ENCODE data around the gene TTPAL.

Gene TTPAL, protein sequence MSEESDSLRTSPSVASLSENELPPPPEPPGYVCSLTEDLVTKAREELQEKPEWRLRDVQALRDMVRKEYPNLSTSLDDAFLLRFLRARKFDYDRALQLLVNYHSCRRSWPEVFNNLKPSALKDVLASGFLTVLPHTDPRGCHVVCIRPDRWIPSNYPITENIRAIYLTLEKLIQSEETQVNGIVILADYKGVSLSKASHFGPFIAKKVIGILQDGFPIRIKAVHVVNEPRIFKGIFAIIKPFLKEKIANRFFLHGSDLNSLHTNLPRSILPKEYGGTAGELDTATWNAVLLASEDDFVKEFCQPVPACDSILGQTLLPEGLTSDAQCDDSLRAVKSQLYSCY

GRCh38 chr20:44475694-44476560, at the start of gene TTPAL:
Gene TTPAL, plus strand, starts transcription at chr20:44475874. Its CDS starts 4,126 bp downstream, at chr20:44480000.
- peak; percentile 88 to 90 for DNase-seq (ENCODE audit: low read depth in 2 of 2)

- DNase-seq (ENCODE audit: low read depth in 2 of 2), result no peak
Measured at GRCh38 chr20:44425923-44426322, 49.8 kb upstream of the TTPAL start.

- DNase-seq (ENCODE audit: low read depth in 2 of 2), result no peak
Measured at GRCh38 chr20:44426879-44427790, 48.5 kb upstream of the TTPAL start.

DNA sequence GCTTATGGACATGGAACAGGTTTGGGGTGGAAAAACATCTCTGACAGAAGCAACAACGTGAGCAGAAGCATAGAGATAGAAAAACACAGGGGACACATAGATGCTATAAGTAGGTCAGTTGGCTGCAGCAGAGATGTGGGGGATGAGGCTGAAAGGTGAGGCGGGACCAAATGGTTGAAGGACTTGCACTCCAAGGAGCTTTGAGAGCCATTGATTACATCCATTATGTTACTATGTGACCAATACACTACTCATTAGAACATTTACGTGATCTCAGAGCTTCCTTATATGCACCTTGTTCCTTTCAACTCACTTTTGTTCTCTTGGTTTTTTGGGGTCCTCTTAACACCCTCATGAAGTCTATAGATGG, 47.9 kb upstream of the TTPAL start:
- no peak for DNase-seq (ENCODE audit: low read depth in 2 of 2)

DNA sequence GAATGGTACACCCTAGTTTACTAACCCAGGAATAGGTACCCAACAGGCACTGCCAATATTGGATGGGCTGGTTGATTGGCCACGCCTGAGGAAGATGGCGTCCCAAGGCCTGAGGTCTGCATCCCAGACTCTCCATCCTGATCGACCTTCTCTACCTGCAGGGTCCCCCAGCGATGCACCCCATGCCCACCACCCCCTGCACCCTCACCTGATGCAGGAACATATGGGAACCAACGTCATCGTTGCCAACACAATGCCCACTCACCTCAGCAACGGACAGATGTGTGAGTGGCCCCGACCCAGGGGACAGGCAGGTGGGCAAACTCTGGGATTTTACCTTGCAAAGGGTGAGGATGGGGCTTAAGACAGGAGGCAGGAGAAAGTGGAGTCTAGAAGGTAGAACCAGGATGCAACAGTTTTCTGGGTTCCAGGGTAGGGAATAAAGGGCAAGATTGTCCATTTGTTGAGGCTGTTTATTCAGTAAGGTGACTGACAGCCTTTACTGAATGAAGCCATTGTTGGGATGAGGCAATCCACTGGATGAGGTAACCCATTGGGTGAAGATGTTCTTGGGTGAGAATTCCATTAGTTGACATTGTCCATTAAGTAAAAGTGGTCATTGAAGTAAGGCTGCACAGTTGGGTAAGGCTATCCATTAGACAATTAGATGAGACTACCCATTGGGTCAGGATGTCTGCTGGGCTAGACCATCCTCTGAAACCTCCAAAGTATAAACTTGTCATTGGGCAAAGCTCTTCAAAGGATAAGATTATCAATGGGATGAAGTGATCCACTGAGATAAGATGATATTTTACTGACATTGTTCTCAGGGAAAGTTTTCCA, 47.3 kb upstream of the TTPAL start:
- DNase-seq (ENCODE audit: low read depth in 2 of 2), result no peak

GRCh38 chr20:44429017-44429339, 46.7 kb upstream of the TTPAL start:
- no peak for DNase-seq (ENCODE audit: low read depth in 2 of 2)

DNA sequence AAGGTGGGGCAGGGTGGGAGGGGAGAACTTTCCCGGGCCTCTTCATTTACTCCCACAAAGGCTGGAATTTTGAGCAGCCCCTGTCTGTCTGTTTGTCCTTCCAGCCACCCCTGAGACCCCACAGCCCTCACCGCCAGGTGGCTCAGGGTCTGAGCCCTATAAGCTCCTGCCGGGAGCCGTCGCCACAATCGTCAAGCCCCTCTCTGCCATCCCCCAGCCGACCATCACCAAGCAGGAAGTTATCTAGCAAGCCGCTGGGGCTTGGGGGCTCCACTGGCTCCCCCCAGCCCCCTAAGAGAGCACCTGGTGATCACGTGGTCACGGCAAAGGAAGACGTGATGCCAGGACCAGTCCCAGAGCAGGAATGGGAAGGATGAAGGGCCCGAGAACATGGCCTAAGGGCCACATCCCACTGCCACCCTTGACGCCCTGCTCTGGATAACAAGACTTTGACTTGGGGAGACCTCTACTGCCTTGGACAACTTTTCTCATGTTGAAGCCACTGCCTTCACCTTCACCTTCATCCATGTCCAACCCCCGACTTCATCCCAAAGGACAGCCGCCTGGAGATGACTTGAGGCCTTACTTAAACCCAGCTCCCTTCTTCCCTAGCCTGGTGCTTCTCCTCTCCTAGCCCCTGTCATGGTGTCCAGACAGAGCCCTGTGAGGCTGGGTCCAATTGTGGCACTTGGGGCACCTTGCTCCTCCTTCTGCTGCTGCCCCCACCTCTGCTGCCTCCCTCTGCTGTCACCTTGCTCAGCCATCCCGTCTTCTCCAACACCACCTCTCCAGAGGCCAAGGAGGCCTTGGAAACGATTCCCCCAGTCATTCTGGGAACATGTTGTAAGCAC, 46.0 kb upstream of the TTPAL start:
- no peak for DNase-seq (ENCODE audit: low read depth in 2 of 2)

DNA sequence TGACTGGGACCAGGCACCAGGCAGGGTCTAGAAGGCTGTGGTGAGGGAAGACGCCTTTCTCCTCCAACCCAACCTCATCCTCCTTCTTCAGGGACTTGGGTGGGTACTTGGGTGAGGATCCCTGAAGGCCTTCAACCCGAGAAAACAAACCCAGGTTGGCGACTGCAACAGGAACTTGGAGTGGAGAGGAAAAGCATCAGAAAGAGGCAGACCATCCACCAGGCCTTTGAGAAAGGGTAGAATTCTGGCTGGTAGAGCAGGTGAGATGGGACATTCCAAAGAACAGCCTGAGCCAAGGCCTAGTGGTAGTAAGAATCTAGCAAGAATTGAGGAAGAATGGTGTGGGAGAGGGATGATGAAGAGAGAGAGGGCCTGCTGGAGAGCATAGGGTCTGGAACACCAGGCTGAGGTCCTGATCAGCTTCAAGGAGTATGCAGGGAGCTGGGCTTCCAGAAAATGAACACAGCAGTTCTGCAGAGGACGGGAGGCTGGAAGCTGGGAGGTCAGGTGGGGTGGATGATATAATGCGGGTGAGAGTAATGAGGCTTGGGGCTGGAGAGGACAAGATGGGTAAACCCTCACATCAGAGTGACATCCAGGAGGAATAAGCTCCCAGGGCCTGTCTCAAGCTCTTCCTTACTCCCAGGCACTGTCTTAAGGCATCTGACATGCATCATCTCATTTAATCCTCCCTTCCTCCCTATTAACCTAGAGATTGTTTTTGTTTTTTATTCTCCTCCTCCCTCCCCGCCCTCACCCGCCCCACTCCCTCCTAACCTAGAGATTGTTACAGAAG, 45.2 kb upstream of the TTPAL start:
- DNase-seq (ENCODE audit: low read depth in 2 of 2), result no peak

DNA sequence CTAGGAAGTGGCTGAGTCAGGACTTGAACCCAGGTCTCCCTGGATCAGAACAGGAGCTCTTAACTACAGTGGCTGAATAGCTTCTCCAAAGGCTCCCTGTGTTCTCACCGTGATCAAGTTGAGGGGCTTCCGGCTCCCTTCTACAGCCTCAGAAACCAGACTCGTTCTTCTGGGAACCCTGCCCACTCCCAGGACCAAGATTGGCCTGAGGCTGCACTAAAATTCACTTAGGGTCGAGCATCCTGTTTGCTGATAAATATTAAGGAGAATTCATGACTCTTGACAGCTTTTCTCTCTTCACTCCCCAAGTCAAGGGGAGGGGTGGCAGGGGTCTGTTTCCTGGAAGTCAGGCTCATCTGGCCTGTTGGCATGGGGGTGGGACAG, 44.6 kb upstream of the TTPAL start:
- DNase-seq (ENCODE audit: low read depth in 2 of 2), result no peak

- no peak for DNase-seq (ENCODE audit: low read depth in 2 of 2)
Measured at GRCh38 chr20:44431502-44432234, 44.0 kb upstream of the TTPAL start.

- no peak for DNase-seq (ENCODE audit: low read depth in 2 of 2)
Measured at GRCh38 chr20:44432618-44433577, 42.8 kb upstream of the TTPAL start.

DNA sequence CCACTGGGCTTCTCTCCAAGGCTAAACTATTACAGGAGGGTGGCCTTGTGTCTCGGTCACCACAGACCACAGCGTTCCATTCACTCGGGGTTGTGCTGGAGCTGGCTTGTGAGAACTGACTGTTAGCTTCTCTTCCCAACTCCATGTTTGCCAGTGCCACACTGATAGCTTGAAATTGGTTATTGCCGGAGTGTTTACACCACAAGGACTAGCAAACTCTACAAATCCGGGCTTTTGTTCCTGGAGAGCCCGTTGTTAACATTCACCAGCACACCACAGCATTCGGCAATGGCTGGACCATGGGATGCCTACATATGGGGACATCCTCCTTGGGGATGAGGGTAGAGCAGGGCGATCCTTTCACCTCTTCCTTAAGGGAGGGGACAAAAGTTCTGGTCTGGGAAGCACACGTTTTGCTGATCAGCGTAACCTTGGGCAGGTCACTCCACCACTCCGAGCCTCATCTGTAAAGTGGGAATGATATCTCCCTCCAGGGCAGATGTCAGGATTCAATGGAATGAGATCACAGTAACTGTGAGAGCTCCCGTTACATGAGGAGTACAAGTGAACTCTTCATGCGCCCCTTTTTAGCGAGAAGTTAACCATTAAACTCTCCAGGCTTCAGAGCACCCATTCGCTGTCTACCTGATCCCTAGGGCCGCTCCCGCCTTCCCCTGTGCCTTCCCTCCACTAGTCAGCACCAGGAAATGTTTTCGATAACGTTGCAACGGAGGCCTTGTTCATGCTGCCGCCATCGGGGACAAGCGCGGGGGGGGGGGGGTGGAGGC, 41.7 kb upstream of the TTPAL start:
- DNase-seq (ENCODE audit: low read depth in 2 of 2), result no peak

DNA sequence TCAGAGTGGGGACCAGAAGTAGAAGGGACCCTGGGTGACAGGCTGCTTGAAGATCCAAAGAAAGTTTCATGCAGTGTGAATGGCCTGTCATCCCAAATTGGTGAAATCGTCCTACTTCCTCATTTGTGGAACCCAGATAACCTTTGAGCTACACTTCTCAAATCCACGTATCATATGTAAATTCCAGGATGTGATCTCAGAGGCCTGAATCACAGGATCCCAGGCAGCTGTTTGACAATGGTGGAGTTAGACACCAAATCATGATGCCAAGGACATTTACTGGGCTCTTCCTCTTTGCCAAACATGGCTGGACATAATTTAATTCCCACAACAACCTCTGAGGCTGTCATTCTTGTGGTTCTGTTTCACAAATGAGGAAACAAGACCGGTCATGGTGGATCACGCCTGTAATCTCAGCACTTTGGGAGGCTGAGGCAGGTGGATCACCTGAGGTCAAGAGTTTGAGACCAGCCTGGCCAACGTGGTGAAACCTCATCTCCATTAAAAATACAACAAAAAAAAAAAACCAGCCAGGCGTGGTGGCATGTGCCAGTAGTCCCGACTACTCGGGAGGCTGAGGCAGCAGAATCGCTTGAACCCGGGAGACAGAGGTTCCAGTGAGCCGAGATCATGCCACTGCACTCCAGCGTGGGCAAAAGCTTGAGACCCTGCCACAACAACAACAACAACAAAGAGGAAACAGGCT, 39.9 kb upstream of the TTPAL start:
- DNase-seq (ENCODE audit: low read depth in 2 of 2), result no peak

DNA sequence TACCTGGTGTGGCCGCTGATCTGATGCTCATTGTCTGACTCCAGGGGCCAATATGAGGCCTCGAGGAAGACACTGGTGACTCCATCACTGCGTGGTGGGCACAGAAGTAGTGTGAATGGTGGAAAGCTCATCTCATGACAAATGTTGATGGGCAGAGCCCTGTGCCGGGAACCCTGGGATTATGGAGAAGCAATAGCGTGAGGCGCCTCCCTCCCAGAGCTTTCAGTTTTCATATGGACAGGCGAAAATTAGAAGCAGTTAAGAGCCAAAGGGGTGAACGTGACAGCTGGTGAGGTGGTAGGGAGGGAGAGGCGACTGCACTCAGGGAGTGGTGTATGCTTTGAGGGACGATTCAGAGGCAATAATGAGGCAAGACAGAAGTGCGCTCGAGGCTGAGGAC, 39.3 kb upstream of the TTPAL start:
- no peak for DNase-seq (ENCODE audit: low read depth in 2 of 2)

GRCh38 chr20:44437497-44437896, 38.2 kb upstream of the TTPAL start:
- no peak for DNase-seq (ENCODE audit: low read depth in 2 of 2)

DNA sequence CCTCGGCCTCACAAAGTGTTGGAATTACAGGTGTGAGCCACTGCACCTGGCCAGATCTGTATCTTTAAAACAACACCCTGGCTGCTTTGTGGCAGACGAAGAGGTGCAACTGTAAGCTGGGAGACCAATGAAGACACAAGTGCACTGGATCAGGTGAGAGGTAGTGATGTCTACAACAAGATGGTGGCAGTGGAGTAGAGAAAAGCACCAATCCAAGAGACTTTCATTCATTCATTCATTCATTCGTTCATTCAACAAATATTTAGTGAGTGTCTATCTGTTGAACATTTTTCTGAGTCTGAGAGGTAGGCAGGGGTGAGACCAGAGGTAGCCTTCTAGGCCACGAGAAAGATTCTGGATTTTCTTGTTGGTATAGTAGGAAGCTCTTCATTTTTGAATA, 36.9 kb upstream of the TTPAL start:
- no peak for DNase-seq (ENCODE audit: low read depth in 2 of 2)
